HG03342 (cell line): Measurements from ENCODE around the gene PPP2R1B.
"Not testable (repeated sequence)": the region's sequence is repeated elsewhere in the genome, so short reads cannot be mapped to it uniquely, and the experiment has no call there.

ENCODE experiments used
- ATAC-seq: cut with Tn5 transposase; IDR thresholded peaks from one replicate; pipeline ENCODE4 v1.9.1; 2021; ENCODE audit warnings: mild to moderate bottlenecking, moderate library complexity; ENCODE audit not compliant: unreplicated experiment

Gene PPP2R1B

GRCh38 chr11:111729071-111729830 is 36.9 kb downstream of the PPP2R1B start:
- no peak for ATAC-seq

DNA sequence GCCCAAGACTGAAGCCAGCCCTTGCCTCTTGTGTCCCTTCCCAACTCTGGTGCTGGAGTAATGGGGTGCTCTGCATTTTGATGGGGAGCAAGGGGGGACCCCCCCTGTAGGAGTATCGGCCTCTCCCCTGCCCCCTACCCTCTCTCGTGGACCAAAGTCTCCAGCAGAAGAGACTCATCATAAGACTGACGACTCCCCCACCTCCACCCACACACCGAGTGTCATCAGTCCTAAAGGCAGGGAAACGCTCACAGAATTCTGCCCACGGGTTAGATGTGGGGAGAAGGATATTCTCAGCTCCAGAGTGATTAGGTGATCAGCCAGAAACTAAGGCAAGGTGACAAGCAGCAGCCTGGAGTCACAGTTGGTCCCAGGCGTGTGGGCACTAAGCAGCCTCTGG is 38.8 kb downstream of the PPP2R1B start:
- no peak for ATAC-seq

GRCh38 chr11:111726301-111726713 is 39.9 kb downstream of the PPP2R1B start:
- ATAC-seq = no peak

DNA sequence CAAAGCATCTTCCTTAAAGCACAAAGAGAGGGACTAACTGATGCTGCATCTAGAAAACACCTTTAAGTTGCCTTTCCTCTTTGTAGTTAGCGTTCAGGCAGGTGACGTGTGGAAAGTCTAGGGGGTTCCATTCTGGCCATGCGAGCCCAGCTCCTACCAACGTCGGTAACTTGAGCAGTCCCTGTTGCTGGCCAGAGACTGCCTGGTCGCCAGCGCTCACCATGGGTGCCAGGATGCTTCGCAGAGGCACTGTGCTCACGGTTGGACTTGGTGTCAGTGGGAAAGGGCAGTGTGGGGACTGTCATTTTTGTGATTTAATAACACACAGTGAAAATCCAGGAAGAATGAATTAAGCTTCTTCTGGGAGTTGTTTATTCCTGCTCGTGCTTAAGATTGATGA is 40.6 kb downstream of the PPP2R1B start:
- ATAC-seq = no peak

DNA sequence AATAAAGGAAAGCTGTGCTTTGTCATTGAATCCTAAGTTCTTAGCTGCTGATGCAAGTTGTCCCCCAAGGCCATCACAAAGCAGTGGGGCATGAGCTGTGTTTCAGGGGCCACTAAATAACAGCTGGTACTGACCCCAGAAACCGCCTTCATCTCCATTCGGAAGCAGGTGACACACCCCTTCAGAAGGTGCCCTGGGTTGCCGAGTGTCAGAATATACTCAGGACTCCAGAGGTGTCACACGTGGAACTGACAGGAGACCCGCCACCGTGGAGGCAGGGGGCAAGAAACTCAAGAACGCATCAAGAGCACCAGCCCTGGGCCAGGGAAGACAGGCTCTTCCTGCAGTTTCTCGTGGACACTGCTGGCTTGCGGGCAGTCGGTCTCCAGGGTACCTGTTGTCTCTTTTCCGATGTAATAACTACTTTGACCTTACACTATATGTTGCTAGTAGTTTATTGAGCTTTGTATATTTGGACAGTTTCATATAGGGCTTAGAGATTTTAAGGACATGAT is 41.5 kb downstream of the PPP2R1B start:
- ATAC-seq = no peak

DNA sequence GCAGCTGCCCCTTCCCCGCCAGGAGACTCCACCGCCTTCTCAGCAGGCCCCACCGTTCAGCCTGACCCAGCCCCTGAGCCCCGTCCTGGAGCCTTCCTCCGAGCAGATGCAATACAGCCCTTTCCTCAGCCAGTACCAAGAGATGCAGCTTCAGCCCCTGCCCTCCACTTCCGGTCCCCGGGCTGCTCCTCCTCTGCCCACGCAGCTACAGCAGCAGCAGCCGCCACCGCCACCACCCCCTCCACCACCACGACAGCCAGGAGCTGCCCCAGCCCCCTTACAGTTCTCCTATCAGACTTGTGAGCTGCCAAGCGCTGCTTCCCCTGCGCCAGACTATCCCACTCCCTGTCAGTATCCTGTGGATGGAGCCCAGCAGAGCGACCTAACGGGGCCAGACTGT is 42.6 kb downstream of the PPP2R1B start:
- no peak for ATAC-seq

GRCh38 chr11:111722501-111722900 is 43.7 kb downstream of the PPP2R1B start:
- no peak for ATAC-seq

DNA sequence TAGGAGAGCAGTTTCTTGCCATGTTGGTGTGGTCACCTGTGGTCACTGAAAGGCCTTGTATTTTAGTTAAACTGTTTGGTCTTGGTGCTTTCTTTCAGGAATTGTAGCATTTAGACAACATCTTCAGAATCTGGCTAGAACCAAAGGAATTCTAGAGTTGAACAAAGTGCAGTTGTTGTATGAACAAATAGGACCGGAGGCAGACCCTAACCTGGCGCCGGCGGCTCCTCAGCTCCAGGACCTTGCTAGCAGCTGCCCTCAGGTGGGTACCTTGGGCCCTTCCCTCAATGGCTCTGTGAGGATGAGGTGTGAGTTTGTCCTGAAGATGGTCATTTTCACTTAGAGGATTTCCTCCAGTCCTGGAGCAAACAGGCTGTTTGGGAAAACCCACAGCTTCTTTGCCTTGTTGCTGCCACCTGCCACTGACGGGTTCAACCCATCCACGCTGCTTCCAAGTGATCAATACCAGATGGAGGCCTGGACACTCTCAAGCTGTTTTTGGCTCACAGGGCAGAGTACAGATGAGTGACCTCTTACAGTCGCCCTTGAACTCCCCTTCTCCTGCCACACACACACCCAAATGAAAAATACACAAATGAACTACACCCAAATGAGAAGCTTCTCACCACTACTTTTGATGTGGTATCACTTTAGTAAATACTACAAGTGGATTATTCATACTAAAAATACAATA is 45.2 kb downstream of the PPP2R1B start:
- no peak for ATAC-seq

DNA sequence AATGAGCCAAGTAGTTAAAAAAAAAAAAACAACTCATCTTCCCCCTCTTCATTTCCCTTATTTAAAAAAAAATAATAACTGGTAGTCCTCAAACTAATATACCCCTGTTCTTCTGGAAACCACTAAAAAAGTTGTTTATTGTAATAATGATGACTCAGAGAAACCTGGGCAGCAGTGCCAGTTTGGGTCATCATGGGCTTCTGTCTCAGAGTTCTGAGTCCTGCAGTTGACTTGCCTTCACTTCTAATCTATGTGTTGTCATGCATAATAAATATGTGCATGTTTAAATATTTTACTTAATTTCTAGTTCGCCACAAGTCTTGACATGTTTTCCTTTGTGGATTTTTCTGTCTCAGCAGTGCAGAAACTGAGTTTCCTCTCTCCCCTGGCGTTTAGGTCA is 46.8 kb downstream of the PPP2R1B start:
- no peak for ATAC-seq

DNA sequence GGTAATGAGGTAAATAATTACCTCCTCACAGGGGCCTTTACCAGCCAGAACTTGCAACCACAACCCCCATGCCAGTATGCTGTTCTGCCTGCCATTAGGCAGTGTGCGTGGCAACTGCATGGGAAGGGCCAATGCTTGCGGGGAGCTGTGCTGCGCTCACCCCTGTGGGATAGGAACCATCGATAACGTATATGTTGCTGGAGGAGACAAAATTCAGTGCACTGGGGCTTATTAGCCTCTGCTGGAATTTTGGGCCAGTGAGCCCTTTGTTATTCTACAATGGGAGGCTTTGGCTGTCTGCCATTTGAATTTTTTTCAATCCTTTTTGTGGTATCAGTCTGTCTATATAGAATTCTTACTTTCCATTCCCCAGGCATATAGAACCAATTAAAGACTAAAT is 47.3 kb downstream of the PPP2R1B start:
- no peak for ATAC-seq

- ATAC-seq = no peak
Observed at GRCh38 chr11:111718436-111718835, 47.8 kb downstream of the PPP2R1B start.

DNA sequence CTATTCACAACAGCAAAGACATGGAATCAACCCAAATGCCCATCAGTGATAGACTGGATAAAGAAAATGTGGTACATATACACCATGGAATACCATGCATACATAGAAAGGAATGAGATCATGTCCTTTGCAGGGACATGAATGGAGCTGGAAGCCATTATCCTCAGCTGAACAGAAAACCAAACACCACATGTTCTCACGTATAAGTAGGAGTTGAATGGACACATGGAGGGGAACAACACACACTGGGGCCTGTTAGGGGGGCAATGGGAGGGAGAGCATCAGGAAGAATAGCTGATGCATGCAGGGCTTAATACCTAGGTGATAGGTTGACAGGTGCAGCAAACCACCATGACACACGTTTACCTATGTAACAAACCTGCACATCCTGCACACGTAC is 48.5 kb downstream of the PPP2R1B start:
- ATAC-seq = not testable (repeated sequence)

DNA sequence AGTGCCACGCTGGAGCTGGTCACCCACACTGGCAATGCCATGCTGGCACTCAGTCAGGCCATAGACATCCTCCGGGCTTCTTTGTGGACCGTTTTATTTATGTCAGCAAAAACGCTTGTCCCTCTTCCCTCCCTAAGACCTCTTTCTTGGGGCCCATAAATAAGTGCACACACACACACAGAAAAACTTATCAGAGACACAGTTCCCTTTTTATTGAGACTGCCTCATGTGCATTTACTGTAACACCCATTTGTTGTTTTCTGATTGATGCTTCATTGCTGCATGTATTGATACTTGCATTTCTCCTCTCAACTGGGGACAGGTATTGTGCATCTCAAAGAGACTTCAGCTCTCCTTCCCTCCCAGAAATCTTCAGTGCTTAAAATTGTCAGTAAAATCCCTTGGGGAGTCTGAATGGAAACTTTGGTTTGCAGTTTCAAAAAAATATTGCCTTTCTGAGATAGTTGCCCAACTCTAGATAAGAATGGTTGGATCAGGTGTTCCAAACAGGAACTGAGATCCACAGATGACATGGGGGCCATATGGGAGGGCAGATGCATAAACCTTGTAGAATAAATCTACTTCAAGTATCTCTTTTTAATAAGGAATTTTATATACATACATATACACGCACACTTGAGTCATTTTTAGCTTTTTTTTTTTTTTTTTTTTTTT is 50.9 kb downstream of the PPP2R1B start:
- ATAC-seq = no peak

- no peak for ATAC-seq
Observed at GRCh38 chr11:111714522-111714921, 51.7 kb downstream of the PPP2R1B start.

- no peak for ATAC-seq
Observed at GRCh38 chr11:111707691-111708067, 58.5 kb downstream of the PPP2R1B start.

DNA sequence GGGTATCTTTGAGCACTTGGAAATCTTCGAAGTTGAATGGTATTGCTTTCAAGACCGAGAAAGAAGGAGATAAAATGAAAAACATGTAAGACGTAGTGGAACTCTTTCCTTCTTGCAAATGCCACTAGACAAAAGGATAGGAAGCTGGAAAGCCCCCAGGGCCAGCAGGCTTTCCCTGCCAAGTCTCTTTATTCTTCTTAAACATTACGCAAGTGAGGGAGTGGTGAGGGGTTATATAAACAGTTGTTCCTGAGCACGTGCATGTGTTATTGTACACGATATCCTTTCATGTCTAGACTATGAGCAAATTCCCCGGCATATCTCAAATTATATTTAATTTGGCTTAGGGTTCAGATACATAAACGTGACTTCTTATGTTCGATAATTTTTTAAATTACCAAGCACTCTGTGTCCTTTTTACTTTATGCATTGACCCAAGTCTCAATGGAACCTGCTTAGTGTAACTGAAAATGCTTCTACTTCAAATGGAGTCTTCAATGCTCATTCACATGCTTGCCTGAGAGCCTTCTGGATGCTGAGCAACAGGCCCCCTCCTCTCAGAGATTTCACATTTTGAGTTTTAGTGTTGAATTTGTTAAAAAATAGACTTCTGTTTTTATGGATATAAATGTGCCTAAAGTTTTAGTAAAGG is 59.0 kb downstream of the PPP2R1B start:
- no peak for ATAC-seq

DNA sequence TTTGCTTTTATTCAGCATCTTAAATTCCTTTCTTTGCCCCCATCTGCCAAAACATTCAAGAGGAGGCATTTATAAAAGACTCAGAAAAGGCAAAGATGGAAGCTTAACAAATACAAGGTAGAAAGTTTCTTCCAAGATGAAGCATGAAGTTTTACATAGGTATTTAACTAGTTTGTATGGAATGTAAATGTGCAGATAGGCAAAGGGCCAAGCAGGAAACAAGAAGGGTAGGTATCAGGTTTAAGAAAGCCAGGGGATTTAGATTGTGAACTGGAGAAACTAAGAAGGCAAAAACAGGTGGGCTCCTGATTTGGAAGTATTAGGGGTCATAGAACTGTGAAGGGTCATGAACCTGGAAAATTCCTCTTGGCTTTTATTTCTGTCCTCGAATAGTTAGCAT is 62.6 kb downstream of the PPP2R1B start:
- no peak for ATAC-seq

DNA sequence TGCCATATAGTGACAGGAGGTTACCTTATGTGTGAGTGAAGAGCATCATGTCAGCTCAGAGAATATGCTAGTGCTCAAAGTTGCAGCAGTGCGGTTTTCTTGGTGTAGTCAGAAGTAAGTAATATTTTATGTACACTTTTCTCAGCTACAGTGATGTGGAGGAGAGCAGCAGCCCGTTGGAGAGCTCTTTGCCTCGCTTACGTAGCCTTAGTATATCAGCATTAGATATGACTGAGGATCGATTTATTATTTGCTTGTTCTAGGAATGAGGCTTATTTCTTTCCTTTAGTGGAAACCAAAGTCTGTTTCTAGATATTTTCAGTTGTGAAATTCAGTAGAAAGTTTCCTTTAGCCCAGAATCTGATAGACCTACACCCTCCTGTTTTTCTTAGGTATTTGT is 63.6 kb downstream of the PPP2R1B start:
- no peak for ATAC-seq

DNA sequence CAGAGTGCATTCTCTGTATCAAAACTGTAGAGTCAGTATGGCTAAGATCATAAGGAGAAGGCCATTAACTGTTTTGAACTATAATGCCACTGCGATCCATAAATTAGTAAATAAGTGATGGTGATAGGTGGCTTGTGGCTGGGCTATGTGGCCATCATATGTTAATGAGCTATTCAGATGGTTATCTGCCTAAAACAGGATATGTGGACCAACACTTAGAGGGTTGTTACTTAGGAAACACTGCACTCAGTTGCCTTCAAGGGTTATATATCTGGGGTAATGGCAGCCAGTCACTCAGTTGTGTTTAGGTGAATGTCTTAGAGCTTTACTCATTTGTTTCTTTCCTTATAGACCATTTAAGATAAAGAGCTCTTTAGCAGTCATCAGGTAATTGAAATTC is 66.0 kb downstream of the PPP2R1B start:
- no peak for ATAC-seq

DNA sequence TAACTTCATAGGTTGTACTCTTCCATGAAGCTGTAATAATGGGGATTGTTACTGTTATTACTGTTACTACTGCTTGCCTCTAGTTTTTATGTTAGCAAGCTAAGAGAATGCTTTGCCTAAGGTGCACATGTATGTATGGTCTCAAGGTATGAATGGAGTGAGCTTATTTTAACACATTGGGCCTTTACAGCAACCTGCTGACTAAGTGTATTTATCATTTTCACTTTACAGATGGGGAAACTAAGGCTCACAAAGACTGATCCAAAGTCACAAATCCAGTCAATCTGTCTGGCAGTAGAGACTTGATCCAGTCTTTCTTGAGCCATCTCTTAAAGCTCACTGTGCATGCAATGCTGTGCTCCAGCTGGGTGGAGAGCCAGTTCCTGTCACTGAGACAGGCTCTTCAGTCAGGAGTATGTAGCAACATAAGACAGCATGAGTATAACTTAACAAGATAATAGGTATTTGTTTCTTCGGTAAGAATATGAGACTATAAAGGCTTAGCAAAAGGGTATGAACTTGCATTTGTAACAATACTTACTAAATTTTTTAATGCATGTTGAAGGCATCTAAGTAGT is 66.5 kb downstream of the PPP2R1B start:
- no peak for ATAC-seq
